Measurements from ENCODE around the gene ZBED6. TPM values are rescaled to one million over a fixed set of nuclear protein-coding genes. Genes with fewer than 3 reads are reported as not detected.

ZBED6 gene
- total and polyA plus RNA-seq, 2 experiments from 2014 or later: 2.5 to 4.8 TPM

- no peak overlapping the region for H3K4me2 ChIP-seq
- Mint-ChIP-seq H3K27ac (no peak overlapping the region), H3K36me3 (ENCODE audit: low read depth) (peaks cover 58% of the 10 kb centered on the region), H3K27me3 (ENCODE audit: insufficient read depth, low read depth, poor library complexity) (peaks cover 1% of the 10 kb centered on the region), H3K4me3 (no peak overlapping the region), H3K9me3 (no peaks in the 10 kb centered on the region), H3K4me1 (no peaks in the 10 kb centered on the region)
- no peak overlapping the region for H2AFZ ChIP-seq
- no peaks in the 10 kb centered on the region for H3F3A ChIP-seq (replicated peaks; ENCODE audit: low read depth)
- no peak for DNase-seq (ENCODE audit: low spot score)
- peaks cover 26% of the 10 kb centered on the region for H3K36me3 ChIP-seq (ENCODE audit: insufficient read depth)
- H4K20me1 ChIP-seq (replicated peaks; ENCODE audit: insufficient read depth): peaks cover 23% of the 10 kb centered on the region
- no peak for ATAC-seq
- no peaks in the 10 kb centered on the region for H3K4me1 ChIP-seq (ENCODE audit: insufficient read depth)
- no peak for TF ChIP-seq CREB1 (CRISPR knock-in tag; IDR thresholded peaks at IDR 0.05; ENCODE audit: low read depth)
- TF ChIP-seq POLR2AphosphoS5 (IDR thresholded peaks at IDR 0.05; ENCODE audit: low read depth): no peak
- no peak for TF ChIP-seq ZNF331 (CRISPR knock-in tag; IDR thresholded peaks at IDR 0.05; ENCODE audit: low read depth)
- no peak for TF ChIP-seq EZH2phosphoT487 (IDR thresholded peaks at IDR 0.05; ENCODE audit: unreplicated experiment)
- TF ChIP-seq CTCF (conservative IDR thresholded peaks at IDR 0.05; ENCODE audit: low read depth in 2 of 2): no peak
- TF ChIP-seq ZNF462 (CRISPR knock-in tag; IDR thresholded peaks at IDR 0.05): no peak
- TF ChIP-seq JUNB (IDR thresholded peaks at IDR 0.05; ENCODE audit: unreplicated experiment): no peak
- TF ChIP-seq ZNF114 (CRISPR knock-in tag; IDR thresholded peaks at IDR 0.05): no peak
- no peak for TF ChIP-seq EZH2 (IDR thresholded peaks at IDR 0.05; ENCODE audit: low read depth, unreplicated experiment)
- H3K27me3 ChIP-seq (ENCODE audit: insufficient read depth): no peaks in the 10 kb centered on the region
- peaks cover 81% of the 10 kb centered on the region for H3K79me2 ChIP-seq (replicated peaks; ENCODE audit: insufficient read depth)
- H3K9me2 ChIP-seq (ENCODE audit: insufficient read depth): no peaks in the 10 kb centered on the region
- no peak overlapping the region for H3K4me3 ChIP-seq
- no peak overlapping the region for H3K27ac ChIP-seq (ENCODE audit: low read depth)
These were observed 18.3 kb downstream of the ZBED6 start for GRCh38 chr1:203813581-203814341.
